ENCODE results near the gene UBE2E3.

UBE2E3 gene

DNA sequence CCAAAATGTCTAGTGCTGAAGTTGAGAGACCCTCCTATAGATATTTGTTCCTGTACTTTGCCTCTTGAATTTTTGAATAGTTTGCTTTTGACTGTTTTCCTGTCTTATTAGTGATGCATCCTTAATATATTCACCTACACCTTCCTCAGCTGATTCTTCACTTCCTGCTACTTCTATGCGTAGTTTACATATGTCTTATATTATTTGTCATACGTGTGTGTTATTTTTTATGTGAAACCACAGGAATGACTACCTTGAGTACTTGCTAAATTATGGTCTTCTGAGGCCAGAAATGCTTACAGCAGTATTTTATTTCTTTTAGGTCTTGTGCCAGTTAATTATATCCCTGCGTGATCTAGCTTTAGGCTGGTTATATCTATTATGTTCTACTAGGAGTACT lies 9.9 kb downstream of the UBE2E3 start:
- H3K9me3 ChIP-seq (ENCODE audit: control insufficient read depth, insufficient read depth, low read length), result no peaks in the 10 kb centered on the region
- no peaks in the 10 kb centered on the region for H3K36me3 ChIP-seq (ENCODE audit: insufficient read depth, low read length)
- no peak overlapping the region for H3K9ac ChIP-seq (ENCODE audit: low read depth, low read length)
- peaks cover 19% of the 10 kb centered on the region for H3K4me1 ChIP-seq (ENCODE audit: insufficient read depth, low read length)

DNA sequence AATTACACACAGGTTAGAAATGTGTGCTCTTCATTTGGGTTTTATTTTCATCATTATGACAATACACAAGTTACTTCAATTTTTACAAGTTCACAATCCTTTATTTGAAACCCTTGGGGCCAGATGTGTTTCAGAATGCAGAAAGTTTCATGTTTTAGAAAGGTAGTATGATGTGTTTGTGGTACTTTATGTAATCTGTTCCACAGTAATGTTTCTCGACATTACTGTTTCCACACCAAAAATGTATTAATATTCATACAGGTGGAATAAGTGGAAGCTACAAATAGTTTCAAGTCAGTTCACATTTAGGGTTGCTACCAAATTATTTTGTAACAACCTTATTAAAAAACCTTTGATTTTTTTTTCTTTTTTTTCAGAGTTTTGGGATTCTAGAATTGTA lies 10.4 kb downstream of the UBE2E3 start:
- Histone ChIP-seq H3K36me3 (ENCODE audit: insufficient read depth, low read length) (no peaks in the 10 kb centered on the region), H3K9me3 (ENCODE audit: control insufficient read depth, insufficient read depth, low read length) (no peaks in the 10 kb centered on the region), H3K9ac (ENCODE audit: low read depth, low read length) (no peak overlapping the region), H3K4me1 (ENCODE audit: insufficient read depth, low read length) (peaks cover 15% of the 10 kb centered on the region)

DNA sequence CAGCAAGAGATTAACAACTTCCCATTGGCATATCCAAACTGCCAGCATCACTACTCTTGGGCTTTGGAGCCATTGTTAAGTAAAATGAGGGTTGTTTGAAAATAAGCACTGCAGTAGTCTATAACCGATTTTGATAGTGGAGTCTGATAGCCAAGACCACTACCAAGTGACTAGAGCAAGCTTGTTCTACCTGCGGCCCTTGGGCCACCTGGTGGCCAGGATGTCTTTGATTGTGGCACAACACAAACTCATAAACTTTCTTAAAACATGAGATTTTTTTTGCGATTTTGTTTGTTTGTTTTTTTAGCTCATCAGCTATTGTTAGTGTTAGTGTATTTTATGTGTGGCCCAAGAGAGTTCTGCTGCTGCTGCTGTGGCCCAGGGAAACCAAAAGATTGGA lies 11.0 kb downstream of the UBE2E3 start:
- Histone ChIP-seq H3K9ac (ENCODE audit: low read depth, low read length) (no peak overlapping the region), H3K4me1 (ENCODE audit: insufficient read depth, low read length) (peaks cover 12% of the 10 kb centered on the region), H3K9me3 (ENCODE audit: control insufficient read depth, insufficient read depth, low read length) (no peaks in the 10 kb centered on the region), H3K36me3 (ENCODE audit: insufficient read depth, low read length) (no peaks in the 10 kb centered on the region)

DNA sequence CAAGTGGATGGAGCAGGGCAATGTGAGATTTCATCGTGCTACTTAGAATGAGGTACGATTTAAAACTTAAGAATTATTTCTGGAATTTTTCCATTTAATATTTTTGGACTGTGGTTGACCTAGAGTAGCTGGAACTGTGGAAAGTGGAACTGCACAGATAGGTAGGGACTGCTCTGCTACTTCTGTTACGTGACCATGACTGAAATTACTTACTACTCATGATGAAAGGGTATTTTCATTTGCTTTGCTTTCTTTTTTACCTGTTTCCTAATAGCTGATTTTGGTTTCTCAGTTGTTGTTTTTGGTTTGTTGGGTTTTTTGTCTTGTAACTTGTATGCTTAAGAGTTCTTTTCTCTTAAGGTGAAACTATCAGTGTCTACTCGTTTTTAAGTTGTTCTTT lies 11.4 kb downstream of the UBE2E3 start:
- H3K9me3 ChIP-seq (ENCODE audit: control insufficient read depth, insufficient read depth, low read length), result no peaks in the 10 kb centered on the region
- H3K4me1 ChIP-seq (ENCODE audit: insufficient read depth, low read length), result peaks cover 12% of the 10 kb centered on the region
- no peak overlapping the region for H3K9ac ChIP-seq (ENCODE audit: low read depth, low read length)
- no peaks in the 10 kb centered on the region for H3K36me3 ChIP-seq (ENCODE audit: insufficient read depth, low read length)

DNA sequence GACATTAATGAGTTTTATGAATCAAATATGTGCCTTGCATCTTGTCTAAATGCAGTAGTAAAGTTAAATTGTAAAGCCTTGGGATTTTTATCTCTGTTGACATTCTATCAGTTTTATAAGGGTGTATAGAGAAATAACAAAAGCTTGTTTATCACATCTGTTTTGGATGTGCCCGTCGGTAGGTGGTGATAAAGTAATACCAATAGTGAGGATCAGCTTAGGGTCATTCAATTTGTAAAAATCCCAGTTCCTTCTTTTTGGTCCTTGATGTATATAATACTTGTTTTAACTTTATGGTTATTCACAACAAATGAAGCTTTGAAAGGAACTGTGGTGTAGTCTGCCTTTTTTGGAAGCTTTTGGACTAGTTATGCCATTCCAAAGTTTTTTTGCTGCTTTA lies 12.6 kb downstream of the UBE2E3 start:
- Histone ChIP-seq H3K9ac (ENCODE audit: low read depth, low read length) (no peak overlapping the region), H3K4me1 (ENCODE audit: insufficient read depth, low read length) (peaks cover under 1% of the 10 kb centered on the region; the same call in 1 of the 2 replicates), H3K36me3 (ENCODE audit: insufficient read depth, low read length) (no peaks in the 10 kb centered on the region), H3K9me3 (ENCODE audit: control insufficient read depth, insufficient read depth, low read length) (no peaks in the 10 kb centered on the region)

DNA sequence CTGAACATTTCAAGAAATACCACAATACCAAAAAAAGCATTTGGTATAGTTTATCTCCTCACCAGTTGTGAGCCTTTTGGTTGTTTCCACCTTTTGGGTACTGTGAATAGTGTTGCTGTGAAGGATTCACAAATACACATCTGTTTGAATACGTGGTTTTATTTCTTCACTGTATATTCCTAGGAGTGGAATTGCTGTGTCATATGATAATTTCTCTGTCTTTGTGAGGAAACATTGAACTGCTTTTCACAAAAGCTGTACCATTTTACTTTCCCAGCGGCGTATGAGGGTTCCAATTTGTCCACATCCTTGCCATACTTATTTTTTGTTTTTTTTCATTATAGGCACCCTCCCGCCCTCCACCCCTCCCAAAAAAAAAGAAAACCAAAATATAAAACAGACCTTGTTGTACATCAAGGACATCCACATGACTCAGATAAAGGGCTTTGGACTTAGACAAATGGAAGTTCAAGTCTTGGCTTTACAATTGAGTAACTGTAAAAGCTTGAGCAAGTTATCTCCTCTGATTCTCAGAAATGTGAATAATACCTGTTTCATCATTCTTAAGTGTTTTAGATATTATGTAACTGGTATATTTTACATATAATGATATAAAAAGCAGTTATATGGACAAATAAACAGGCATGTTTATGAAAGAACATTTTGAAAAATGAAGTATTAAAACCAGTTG lies 19.0 kb downstream of the UBE2E3 start:
- Histone ChIP-seq H3K9me3 (ENCODE audit: control insufficient read depth, insufficient read depth, low read length) (no peaks in the 10 kb centered on the region), H3K9ac (ENCODE audit: low read depth, low read length) (no peak overlapping the region), H3K36me3 (ENCODE audit: insufficient read depth, low read length) (no peaks in the 10 kb centered on the region), H3K4me1 (ENCODE audit: insufficient read depth, low read length) (peaks cover 9% of the 10 kb centered on the region; the same call in 1 of the 2 replicates)

DNA sequence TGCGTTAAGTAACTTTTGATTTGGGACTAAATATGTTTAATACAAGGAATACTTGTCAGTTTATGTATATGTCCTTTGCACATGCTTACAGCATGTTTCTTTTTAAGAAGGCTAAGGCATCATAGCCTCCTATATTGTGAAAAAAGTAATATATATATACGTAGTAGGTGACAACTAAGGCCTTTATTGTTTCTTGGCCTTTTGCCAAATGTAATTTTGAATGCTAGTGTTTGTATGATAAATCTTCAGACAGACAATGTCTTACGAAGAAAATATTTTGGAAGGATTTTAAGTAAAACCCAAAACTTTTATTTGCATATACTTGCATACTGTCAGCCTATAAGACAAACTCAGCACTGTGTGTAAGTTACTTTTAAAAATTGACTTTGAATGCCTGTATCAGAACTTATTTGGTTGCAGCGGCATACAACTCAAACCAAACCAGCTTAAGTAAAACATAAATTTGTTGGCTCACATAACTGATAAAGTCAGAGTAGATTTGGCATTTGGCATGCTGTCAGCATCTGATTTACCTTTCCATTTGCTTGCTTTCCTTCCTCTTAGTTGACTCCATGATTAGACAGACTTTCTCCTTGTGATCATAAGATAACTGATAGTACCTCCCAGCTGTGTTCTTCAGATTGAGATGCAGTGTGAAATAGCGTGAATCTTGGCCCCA lies 24.4 kb downstream of the UBE2E3 start:
- H3K9me3 ChIP-seq (ENCODE audit: control insufficient read depth, insufficient read depth, low read length), result no peaks in the 10 kb centered on the region
- no peak overlapping the region for H3K9ac ChIP-seq (ENCODE audit: low read depth, low read length)
- H3K36me3 ChIP-seq (ENCODE audit: insufficient read depth, low read length), result no peaks in the 10 kb centered on the region

DNA sequence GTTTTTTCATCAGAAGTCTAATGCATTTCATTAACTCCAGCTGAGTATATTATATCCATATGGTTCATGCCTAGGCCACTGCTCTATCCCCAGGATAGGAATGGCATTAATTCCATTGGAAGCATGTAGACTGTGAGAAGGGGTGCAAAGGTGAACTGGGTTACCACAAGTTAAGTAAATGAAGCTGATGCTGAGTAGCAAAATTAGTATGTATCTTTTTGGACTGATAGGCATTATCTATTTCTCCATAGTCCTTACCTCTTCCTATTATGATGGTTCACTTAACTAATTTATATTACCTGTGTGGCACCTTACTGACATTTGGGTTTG lies 24.9 kb downstream of the UBE2E3 start:
- H3K36me3 ChIP-seq (ENCODE audit: insufficient read depth, low read length), result no peaks in the 10 kb centered on the region
- no peaks in the 10 kb centered on the region for H3K9me3 ChIP-seq (ENCODE audit: control insufficient read depth, insufficient read depth, low read length)
- no peak overlapping the region for H3K9ac ChIP-seq (ENCODE audit: low read depth, low read length)
- H3K4me1 ChIP-seq (ENCODE audit: insufficient read depth, low read length), result peaks cover 10% of the 10 kb centered on the region; the same call in 1 of the 2 replicates

More for the DNA sequence above, 24.4 kb downstream of the UBE2E3 start:
- H3K4me1 ChIP-seq (ENCODE audit: insufficient read depth, low read length), result peaks cover 9% of the 10 kb centered on the region; the same call in 1 of the 2 replicates

DNA sequence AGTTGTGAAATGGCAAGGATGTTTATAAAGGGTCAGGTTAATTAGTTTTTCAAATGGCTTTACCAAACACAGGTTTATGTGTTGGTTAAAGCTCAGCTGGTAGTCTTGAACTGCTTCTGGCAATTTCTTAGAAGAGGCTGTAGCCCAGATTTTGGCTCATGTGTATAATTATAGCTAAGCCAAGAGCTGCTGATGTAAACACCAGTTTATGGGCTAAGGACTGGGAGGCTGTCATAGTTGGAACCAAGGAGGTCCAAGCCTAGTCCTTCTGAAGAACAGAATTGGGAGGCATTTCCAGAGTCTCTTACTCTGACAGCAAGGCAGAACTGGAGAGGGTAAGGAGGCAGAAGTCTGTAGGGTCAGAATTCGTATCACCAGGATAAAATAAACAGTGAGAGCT lies 25.4 kb downstream of the UBE2E3 start:
- peaks cover 14% of the 10 kb centered on the region; the same call in 1 of the 2 replicates for H3K4me1 ChIP-seq (ENCODE audit: insufficient read depth, low read length)
- H3K9ac ChIP-seq (ENCODE audit: low read depth, low read length), result no peak overlapping the region
- H3K9me3 ChIP-seq (ENCODE audit: control insufficient read depth, insufficient read depth, low read length), result no peaks in the 10 kb centered on the region
- H3K36me3 ChIP-seq (ENCODE audit: insufficient read depth, low read length), result no peaks in the 10 kb centered on the region

DNA sequence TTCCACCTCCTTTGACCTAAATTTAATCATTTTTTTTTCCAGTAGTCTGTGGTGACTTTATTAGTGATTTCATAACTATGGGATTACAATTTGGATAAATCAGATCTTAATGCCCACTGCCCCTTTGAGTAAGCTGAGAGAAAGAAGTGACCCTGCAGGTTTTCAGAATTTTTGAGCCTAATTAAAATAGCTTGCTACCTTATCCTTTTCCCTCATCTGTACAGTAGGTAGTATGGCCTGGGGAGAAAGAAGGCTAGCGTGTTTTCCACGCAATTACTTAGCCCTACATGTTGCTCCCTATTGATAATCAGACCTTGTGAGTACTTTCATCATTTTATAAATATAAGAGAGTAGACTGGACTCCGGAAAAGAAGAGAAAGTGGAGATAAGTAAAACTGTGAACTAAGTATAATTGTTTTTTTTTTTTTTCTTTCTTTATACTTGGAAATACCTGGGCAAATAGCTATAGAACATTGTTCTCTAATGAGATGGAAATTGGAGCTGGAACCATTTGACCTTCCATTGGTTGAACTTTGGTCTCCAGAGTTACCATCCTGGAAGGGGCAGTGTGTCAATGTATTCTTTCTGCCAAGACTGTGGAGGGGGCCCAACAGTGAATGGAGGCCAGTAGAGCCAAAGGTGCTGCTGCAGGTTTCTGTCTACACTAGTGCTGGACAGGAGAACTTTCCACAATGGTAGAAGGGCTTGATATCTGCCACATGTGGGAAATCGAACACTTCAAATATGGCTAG lies 26.9 kb downstream of the UBE2E3 start:
- H3K4me1 ChIP-seq (ENCODE audit: insufficient read depth, low read length), result peaks cover 6% of the 10 kb centered on the region; the same call in 1 of the 2 replicates
- no peaks in the 10 kb centered on the region for H3K9me3 ChIP-seq (ENCODE audit: control insufficient read depth, insufficient read depth, low read length)
- H3K9ac ChIP-seq (ENCODE audit: low read depth, low read length), result no peak overlapping the region
- no peaks in the 10 kb centered on the region for H3K36me3 ChIP-seq (ENCODE audit: insufficient read depth, low read length)

DNA sequence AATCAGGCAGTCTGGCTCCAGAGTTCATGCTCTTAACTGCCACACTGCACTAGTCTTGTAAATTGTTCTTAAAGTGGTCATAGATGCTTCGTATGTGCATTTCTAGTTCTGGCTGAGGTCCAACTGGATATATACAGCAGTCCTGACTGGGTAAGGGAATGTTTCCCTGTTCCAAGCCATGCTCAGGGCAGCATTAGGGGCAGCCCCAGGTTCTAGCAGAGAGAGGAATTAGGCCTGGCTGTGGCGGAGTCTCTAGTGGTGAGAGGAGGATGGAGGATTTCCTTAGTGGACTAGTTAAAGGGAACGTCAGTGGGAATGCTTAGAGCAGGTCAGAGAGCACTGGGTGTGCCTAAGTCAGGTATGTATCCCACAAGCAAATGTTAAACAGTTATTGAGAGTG lies 28.0 kb downstream of the UBE2E3 start:
- Histone ChIP-seq H3K4me1 (ENCODE audit: insufficient read depth, low read length) (peaks cover 6% of the 10 kb centered on the region; the same call in 1 of the 2 replicates), H3K36me3 (ENCODE audit: insufficient read depth, low read length) (no peaks in the 10 kb centered on the region), H3K9me3 (ENCODE audit: control insufficient read depth, insufficient read depth, low read length) (no peaks in the 10 kb centered on the region), H3K9ac (ENCODE audit: low read depth, low read length) (no peak overlapping the region)

DNA sequence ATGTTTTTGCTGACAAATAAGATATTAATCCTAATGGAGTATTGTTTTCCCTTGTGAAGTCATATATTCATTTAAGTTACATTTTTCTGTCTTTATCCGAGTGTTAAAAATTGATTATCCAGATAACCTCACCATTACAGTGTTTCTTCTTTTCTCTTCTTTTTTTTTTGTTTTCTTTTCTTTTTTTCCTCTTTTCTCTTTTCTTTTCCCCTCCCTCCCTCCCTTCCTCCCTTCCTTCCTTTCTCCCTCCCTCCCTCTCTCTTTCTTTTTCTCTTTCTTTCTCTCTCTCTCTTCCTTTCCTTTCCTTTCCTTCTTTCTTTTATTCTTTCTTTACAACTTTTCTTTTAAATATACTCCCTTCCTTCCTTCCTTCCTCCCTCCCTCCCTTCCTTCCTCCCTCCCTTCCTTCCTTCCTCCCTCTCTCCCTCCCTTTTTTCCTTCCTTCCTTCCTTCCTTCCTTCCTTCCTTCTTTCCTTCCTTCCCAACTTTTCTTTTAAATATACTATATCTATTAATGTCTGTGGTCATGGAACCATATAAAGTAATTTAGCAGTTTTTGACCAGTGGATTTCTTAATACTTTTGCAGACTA lies 40.9 kb downstream of the UBE2E3 start:
- H3K9me3 ChIP-seq (ENCODE audit: control insufficient read depth, insufficient read depth, low read length), result no peaks in the 10 kb centered on the region
- H3K36me3 ChIP-seq (ENCODE audit: insufficient read depth, low read length), result no peaks in the 10 kb centered on the region
- no peaks in the 10 kb centered on the region for H3K4me1 ChIP-seq (ENCODE audit: insufficient read depth, low read length)
- H3K9ac ChIP-seq (ENCODE audit: low read depth, low read length), result no peak overlapping the region

DNA sequence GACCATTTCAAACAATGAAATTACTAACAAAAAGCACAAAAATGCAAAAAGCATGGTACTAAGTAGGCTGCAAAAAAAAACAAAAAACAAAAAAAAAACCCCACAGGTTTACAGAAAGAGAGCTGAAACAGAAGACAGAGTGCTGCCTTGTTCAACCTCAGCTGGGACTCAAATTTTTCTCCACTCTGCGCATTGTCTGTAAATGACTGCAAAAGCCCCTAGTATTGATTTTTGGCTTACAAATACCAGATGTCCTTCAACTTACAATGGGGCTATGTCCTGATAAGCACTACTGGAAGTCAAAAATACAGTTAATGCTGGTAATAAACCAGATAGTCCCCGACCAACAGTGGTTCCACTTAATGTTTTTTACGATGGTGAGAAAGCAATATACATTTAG lies 42.2 kb downstream of the UBE2E3 start:
- Histone ChIP-seq H3K9me3 (ENCODE audit: control insufficient read depth, insufficient read depth, low read length) (no peaks in the 10 kb centered on the region), H3K36me3 (ENCODE audit: insufficient read depth, low read length) (no peaks in the 10 kb centered on the region), H3K9ac (ENCODE audit: low read depth, low read length) (no peak overlapping the region), H3K4me1 (ENCODE audit: insufficient read depth, low read length) (no peaks in the 10 kb centered on the region)

DNA sequence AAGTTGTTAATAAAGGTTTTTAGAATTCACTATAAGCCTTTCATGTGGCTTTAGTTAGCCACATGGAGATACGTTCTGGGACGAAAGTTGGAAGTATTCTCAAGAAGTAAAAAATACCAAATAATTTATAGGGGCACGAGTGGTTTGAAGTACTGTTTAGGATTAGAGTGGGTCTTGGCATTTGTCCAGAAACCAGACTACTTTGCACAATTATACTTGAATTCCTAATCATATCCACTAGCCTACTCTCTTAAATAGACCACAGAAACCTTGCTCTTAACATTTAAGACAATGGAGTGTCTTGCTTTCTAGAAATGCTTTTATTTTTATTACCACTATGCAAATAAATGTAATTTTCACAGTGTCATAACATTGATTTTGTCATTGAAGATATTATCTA lies 44.6 kb downstream of the UBE2E3 start:
- H3K9ac ChIP-seq (ENCODE audit: low read depth, low read length), result no peak overlapping the region
- H3K36me3 ChIP-seq (ENCODE audit: insufficient read depth, low read length), result no peaks in the 10 kb centered on the region
- H3K4me1 ChIP-seq (ENCODE audit: insufficient read depth, low read length), result no peaks in the 10 kb centered on the region
- H3K9me3 ChIP-seq (ENCODE audit: control insufficient read depth, insufficient read depth, low read length), result no peaks in the 10 kb centered on the region
